Mesenchymal stem cell (in vitro differentiated cells and primary cell): ENCODE results near the gene ZYG11A. TPM values are rescaled to one million over a fixed set of nuclear protein-coding genes. Genes with fewer than 3 reads are reported as not detected.

ENCODE experiments used
- DNase-seq: peaks from one replicate; pipeline ENCODE4 v3.0.0-alpha.2; 2013
- H2AFZ ChIP-seq: one replicate; pipeline ENCODE4 v1.6.1; 2013; ENCODE audit warnings: low read depth, mild to moderate bottlenecking, control low read depth, inconsistent platforms, low read length, moderate library complexity
- H2AK5ac ChIP-seq: 2 replicates; pipeline ENCODE4 v1.6.1; 2013; ENCODE audit warnings: low read length, moderate library complexity, mild to moderate bottlenecking, inconsistent platforms; ENCODE audit not compliant: severe bottlenecking
- H2BK120ac ChIP-seq: one replicate; pipeline ENCODE4 v1.6.1; 2013; ENCODE audit warnings: low read depth, mild to moderate bottlenecking, inconsistent platforms, low read length, moderate library complexity
- H2BK12ac ChIP-seq, 2 experiments: one replicate each; pipeline ENCODE4 v1.6.1; 2013; ENCODE audit warnings: inconsistent platforms in 2 of 2, low read length in 2 of 2, mild to moderate bottlenecking in 2 of 2, moderate library complexity in 2 of 2, control low read depth in 1 of 2
- H2BK15ac ChIP-seq: one replicate; pipeline ENCODE4 v1.6.1; 2013; ENCODE audit warnings: mild to moderate bottlenecking, low read depth, inconsistent platforms; ENCODE audit not compliant: poor library complexity, severe bottlenecking
- H2BK5ac ChIP-seq: 2 replicates; pipeline ENCODE4 v1.6.1; 2013; ENCODE audit warnings: low read depth, mild to moderate bottlenecking, low read length, control low read depth, inconsistent platforms; ENCODE audit not compliant: poor library complexity, severe bottlenecking
- H3K14ac ChIP-seq, 2 experiments: one replicate each; pipeline ENCODE4 v1.6.1; 2013; ENCODE audit warnings: inconsistent platforms in 2 of 2, low read length in 2 of 2, control low read depth in 1 of 2, mild to moderate bottlenecking in 1 of 2, moderate library complexity in 1 of 2
- H3K18ac ChIP-seq, 2 experiments: one replicate each; pipeline ENCODE4 v1.6.1; 2013; ENCODE audit warnings: inconsistent platforms in 2 of 2, low read length in 2 of 2, control low read depth in 1 of 2, low read depth in 1 of 2, mild to moderate bottlenecking in 1 of 2
- H3K23ac ChIP-seq, 2 experiments: one replicate each; pipeline ENCODE4 v1.6.1; 2013; ENCODE audit warnings: inconsistent platforms in 2 of 2, low read length in 2 of 2, mild to moderate bottlenecking in 2 of 2, moderate library complexity in 2 of 2, control low read depth in 1 of 2
- H3K27ac ChIP-seq: 2 replicates; pipeline ENCODE4 v1.5.1; 2013; ENCODE audit warnings: mild to moderate bottlenecking, moderate library complexity, low read length, control low read depth, inconsistent platforms; ENCODE audit not compliant: poor library complexity, severe bottlenecking
- H3K27me3 ChIP-seq, 2 experiments: 2 replicates each; pipeline versions ENCODE4 v1.6.1 to v1.7.0; 2013; ENCODE audit warnings: low read length in 2 of 2, mild to moderate bottlenecking in 2 of 2, moderate library complexity in 2 of 2, control low read depth in 1 of 2, inconsistent platforms in 1 of 2; ENCODE audit not compliant: control insufficient read depth in 1 of 2, insufficient read depth in 1 of 2
- H3K36me3 ChIP-seq, 2 experiments: 2 replicates each; pipeline versions ENCODE4 v1.6.1 to v1.7.0; 2013; ENCODE audit warnings: low read length in 2 of 2, control low read depth in 1 of 2, inconsistent platforms in 1 of 2, low read depth in 1 of 2, mild to moderate bottlenecking in 1 of 2; ENCODE audit not compliant: insufficient read depth in 2 of 2, control insufficient read depth in 1 of 2
- H3K4ac ChIP-seq, 2 experiments: one replicate each; pipeline ENCODE4 v1.6.1; 2013; ENCODE audit warnings: inconsistent platforms in 2 of 2, low read length in 2 of 2, mild to moderate bottlenecking in 2 of 2, moderate library complexity in 2 of 2, control low read depth in 1 of 2, low read depth in 1 of 2
- H3K4me1 ChIP-seq: 2 replicates; pipeline ENCODE4 v1.6.1; 2013; ENCODE audit warnings: low read depth, low read length, control low read depth; ENCODE audit not compliant: control insufficient read depth, insufficient read depth
- H3K4me2 ChIP-seq: 2 replicates; pipeline ENCODE4 v1.6.1; 2013; ENCODE audit warnings: low read length, mild to moderate bottlenecking, inconsistent platforms; ENCODE audit not compliant: poor library complexity, severe bottlenecking
- H3K4me3 ChIP-seq, 2 experiments: 2 replicates each; pipeline versions ENCODE4 v1.5.1 to v1.7.0; 2013; ENCODE audit warnings: low read length in 2 of 2, mild to moderate bottlenecking in 2 of 2, control low read depth in 1 of 2, low read depth in 1 of 2; ENCODE audit not compliant: insufficient read depth in 1 of 2
- H3K79me1 ChIP-seq: replicated peaks from 2 replicates; pipeline ENCODE4 v1.6.1; 2013; ENCODE audit warnings: mild to moderate bottlenecking, control low read depth, low read length, inconsistent platforms; ENCODE audit not compliant: poor library complexity, severe bottlenecking
- H3K9ac ChIP-seq: 2 replicates; pipeline ENCODE4 v1.7.0; 2013; ENCODE audit warnings: mild to moderate bottlenecking, low read length, moderate library complexity
- H3K9me3 ChIP-seq: 2 replicates; pipeline ENCODE4 v1.7.0; 2013; ENCODE audit warnings: mild to moderate bottlenecking, low read length; ENCODE audit not compliant: control insufficient read depth
- H4K8ac ChIP-seq: one replicate; pipeline ENCODE4 v1.6.1; 2013; ENCODE audit warnings: inconsistent platforms, mild to moderate bottlenecking, low read length, moderate library complexity
- H4K91ac ChIP-seq: one replicate; pipeline ENCODE4 v1.6.1; 2013; ENCODE audit warnings: mild to moderate bottlenecking, low read length, inconsistent platforms
- WGBS: methylation state at CpG from one replicate; pipeline ENCODE4 v1.1.7; 2013; ENCODE audit warnings: mixed read lengths; 5-methylcytosine and 5-hydroxymethylcytosine counted together
- small RNA-seq: library from polyadenylated mRNA; stranded (forward); fragments of <200 nt; extraction: miRNeasy Mini kit (QIAGEN cat#:217004); gene quantifications from one replicate; pipeline ENCODE3, GENCODE V24; 2013; ENCODE audit warnings: low read depth

The ZYG11A gene

GRCh38 chr1:52944566-52944965, 102.0 kb downstream of the ZYG11A start:
- Histone ChIP-seq H3K14ac (no peak overlapping the region), H3K36me3 (peaks cover 0 to 23% of the 10 kb centered on the region in 2 experiments), H3K4ac (no peak overlapping the region), H3K27ac (no peak overlapping the region), H2AFZ (no peak overlapping the region), H2BK120ac (no peak overlapping the region), H4K8ac (no peak overlapping the region), H2BK5ac (no peak overlapping the region), H3K4me1 (peaks cover 3% of the 10 kb centered on the region), H3K9ac (no peak overlapping the region), H3K27me3 (no peaks in the 10 kb centered on the region), H3K9me3 (no peaks in the 10 kb centered on the region), H2AK5ac (no peak overlapping the region), H3K4me2 (no peak overlapping the region), H4K91ac (no peak overlapping the region), H2BK12ac (no peak overlapping the region), H3K23ac (no peak overlapping the region), H3K79me1 (no peaks in the 10 kb centered on the region), H2BK15ac (no peak overlapping the region), H3K18ac (no peak overlapping the region), H3K4me3 (no peak overlapping the region)
- WGBS = 86% methylated on average over 9 of the region's 10 CpGs
- no peak for DNase-seq

Small RNAs within 50 kb of the gene (small RNA-seq; reads per million reads assigned to genes)
- not detected for gene AC099677.1
- gene AC099677.2 = not detected
- not detected for gene MIR1273F
- not detected for gene MIR1273G
- gene MIR5095 = not detected
- not detected for gene RNU6-969P
